Measurements from ENCODE around the gene SUPT20HL2.

- TF ChIP-seq EZH2 (IDR thresholded peaks at IDR 0.05; ENCODE audit: borderline replicate concordance, insufficient read depth, low read depth, low read length, poor library complexity, severe bottlenecking) = no peak
- TF ChIP-seq CTCF (IDR thresholded peaks at IDR 0.05) = no peak
These were observed 22.0 kb upstream of the SUPT20HL2 start for GRCh38 chrX:24335871-24336270.
